DND-41 (cell line): ENCODE measurements around the gene CDC42EP1.

Source experiments
- ATAC-seq: fragments of 200-7000 bp; cut with Tn5 transposase; 3 replicates; pipeline ENCODE4 v1.9.1; 2021; ENCODE audit warnings: low read depth; ENCODE audit not compliant: insufficient read depth
- DNase-seq: peaks from one replicate; pipeline ENCODE4 v3.0.0-alpha.2; 2020
- H2AFZ ChIP-seq: 2 replicates; pipeline ENCODE4 v1.6.0; 2012; ENCODE audit warnings: low read depth, low read length
- H3K27ac ChIP-seq: 2 replicates; pipeline ENCODE4 v1.5.1; 2012; ENCODE audit warnings: low read length, inconsistent platforms
- H3K27me3 ChIP-seq: fragments of 200-600 bp; sonication (generic); 2 replicates; pipeline ENCODE4 v1.6.0; 2012; ENCODE audit warnings: low read length, mild to moderate bottlenecking, inconsistent platforms; ENCODE audit not compliant: insufficient read depth, poor library complexity
- H3K36me3 ChIP-seq: 2 replicates; pipeline ENCODE4 v1.5.1; 2012; ENCODE audit warnings: low read length, inconsistent platforms; ENCODE audit not compliant: insufficient read depth
- H3K4me1 ChIP-seq: 2 replicates; pipeline ENCODE4 v1.5.1; 2012; ENCODE audit warnings: mild to moderate bottlenecking, low read length; ENCODE audit not compliant: insufficient read depth
- H3K4me2 ChIP-seq: 2 replicates; pipeline ENCODE4 v1.6.0; 2012; ENCODE audit warnings: mild to moderate bottlenecking, moderate library complexity, low read length, inconsistent platforms; ENCODE audit not compliant: insufficient read depth
- H3K4me3 ChIP-seq, 2 experiments: fragments of 200-600 bp in 1 of 2; shearing (Covaris generic) in 1 of 2; 2 replicates each; pipeline ENCODE4 v1.5.1; 2012 to 2016; ENCODE audit warnings: inconsistent platforms in 2 of 2, low read length in 2 of 2, mild to moderate bottlenecking in 2 of 2, low read depth in 1 of 2, moderate library complexity in 1 of 2
- H3K79me2 ChIP-seq: 2 replicates; pipeline ENCODE4 v1.6.0; 2012; ENCODE audit warnings: low read length, inconsistent platforms; ENCODE audit not compliant: insufficient read depth
- H3K9ac ChIP-seq: 2 replicates; pipeline ENCODE4 v1.6.0; 2012; ENCODE audit warnings: low read depth, mild to moderate bottlenecking, inconsistent platforms, low read length, moderate library complexity
- H3K9me3 ChIP-seq: 2 replicates; pipeline ENCODE4 v1.5.1; 2012; ENCODE audit warnings: low read length, moderate library complexity, mild to moderate bottlenecking, inconsistent platforms; ENCODE audit not compliant: insufficient read depth, severe bottlenecking
- H4K20me1 ChIP-seq: 2 replicates; pipeline ENCODE4 v1.6.0; 2012; ENCODE audit warnings: low read length; ENCODE audit not compliant: insufficient read depth
- CTCF ChIP-seq: IDR thresholded peaks from 2 replicates; pipeline ENCODE4 v1.5.1; 2012; ENCODE audit warnings: borderline replicate concordance, low read length, moderate library complexity, mild to moderate bottlenecking; ENCODE audit not compliant: poor library complexity, severe bottlenecking; ENCODE audit errors: extremely low read depth
- EZH2 ChIP-seq: IDR thresholded peaks from 3 replicates; pipeline ENCODE4 v1.6.1; 2012; ENCODE audit warnings: borderline replicate concordance, low read depth, mild to moderate bottlenecking, moderate library complexity, low read length, inconsistent platforms; ENCODE audit not compliant: severe bottlenecking

CDC42EP1 gene

DNA sequence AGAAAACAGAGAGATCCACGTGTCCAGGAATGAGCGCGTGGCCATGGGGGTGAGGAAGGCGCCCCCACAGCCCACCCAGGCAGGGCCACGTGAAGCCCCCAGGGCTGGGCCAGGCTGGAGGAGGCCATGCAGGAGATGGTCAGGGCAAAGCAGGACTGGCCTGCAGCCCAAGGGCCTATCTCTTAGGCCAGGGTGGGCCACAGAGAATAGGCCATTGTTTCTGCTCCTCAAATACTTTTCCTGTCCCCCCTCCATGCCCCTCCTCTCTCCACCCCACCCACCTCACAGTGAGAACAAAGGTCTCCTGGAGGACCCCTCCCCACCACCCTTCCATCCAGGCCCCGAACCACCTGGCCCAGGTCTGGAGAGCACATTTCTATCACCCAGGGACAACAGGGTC, 8.3 kb upstream of the CDC42EP1 start:
- TF ChIP-seq CTCF (no peak), EZH2 (no peak)
- H3K27me3 ChIP-seq, result peaks cover 5% of the 10 kb centered on the region
- H3K4me1 ChIP-seq, result no peaks in the 10 kb centered on the region
- no peaks in the 10 kb centered on the region for H4K20me1 ChIP-seq
- no peaks in the 10 kb centered on the region for H3K79me2 ChIP-seq
- no peak overlapping the region for H3K4me3 ChIP-seq
- no peak overlapping the region for H3K27ac ChIP-seq
- no peak for ATAC-seq
- H3K4me2 ChIP-seq, result no peak overlapping the region
- DNase-seq, result no peak
- H3K9me3 ChIP-seq, result no peaks in the 10 kb centered on the region
- H2AFZ ChIP-seq, result no peak overlapping the region
- H3K36me3 ChIP-seq, result no peaks in the 10 kb centered on the region
- H3K9ac ChIP-seq, result no peak overlapping the region

GRCh38 chr22:37552524-37553163, 7.6 kb upstream of the CDC42EP1 start:
- Histone ChIP-seq H3K9me3 (no peaks in the 10 kb centered on the region), H3K36me3 (no peaks in the 10 kb centered on the region), H3K79me2 (no peaks in the 10 kb centered on the region), H3K4me2 (no peak overlapping the region), H4K20me1 (no peaks in the 10 kb centered on the region), H3K27me3 (peaks cover 7% of the 10 kb centered on the region), H3K4me1 (no peaks in the 10 kb centered on the region), H2AFZ (no peak overlapping the region), H3K27ac (no peak overlapping the region), H3K4me3 (no peak overlapping the region), H3K9ac (no peak overlapping the region)
- DNase-seq (no peak), ATAC-seq (no peak)
- TF ChIP-seq EZH2 (no peak), CTCF (no peak)

- no peak overlapping the region for H3K9ac ChIP-seq
- no peak for ATAC-seq
- TF ChIP-seq EZH2 (no peak), CTCF (no peak)
- H3K27ac ChIP-seq, result no peak overlapping the region
- no peak overlapping the region for H3K4me3 ChIP-seq
- H3K4me1 ChIP-seq, result no peaks in the 10 kb centered on the region
- H2AFZ ChIP-seq, result no peak overlapping the region
- no peaks in the 10 kb centered on the region for H4K20me1 ChIP-seq
- no peaks in the 10 kb centered on the region for H3K36me3 ChIP-seq
- H3K79me2 ChIP-seq, result no peaks in the 10 kb centered on the region
- H3K9me3 ChIP-seq, result no peaks in the 10 kb centered on the region
- no peak for DNase-seq
- H3K27me3 ChIP-seq, result peaks cover 7% of the 10 kb centered on the region
- no peak overlapping the region for H3K4me2 ChIP-seq
Observed at GRCh38 chr22:37553725-37554124, 6.6 kb upstream of the CDC42EP1 start.

GRCh38 chr22:37555029-37555428, 5.3 kb upstream of the CDC42EP1 start:
- Histone ChIP-seq H3K9me3 (no peaks in the 10 kb centered on the region), H3K79me2 (no peaks in the 10 kb centered on the region), H3K4me2 (no peak overlapping the region), H3K27ac (no peak overlapping the region), H3K36me3 (no peaks in the 10 kb centered on the region), H3K4me3 (no peak overlapping the region), H3K27me3 (peaks cover 7% of the 10 kb centered on the region), H3K9ac (no peak overlapping the region), H2AFZ (no peak overlapping the region), H4K20me1 (no peaks in the 10 kb centered on the region), H3K4me1 (no peaks in the 10 kb centered on the region)
- no peak for TF ChIP-seq CTCF
- no peak for TF ChIP-seq EZH2
- ATAC-seq (no peak), DNase-seq (no peak)
